Fibroblast of peridontal ligament (primary cell): ENCODE measurements around the gene SART1.
A peak's percentile ranks its signal among the peaks of the same experiment; 100 is the strongest.
"Not testable (repeated sequence)": the region's sequence is repeated elsewhere in the genome, so short reads cannot be mapped to it uniquely, and the experiment has no call there.

Experiments
- DNase-seq: peaks from one replicate; pipeline ENCODE4 v3.0.0-alpha.2; 2010; ENCODE audit errors: extremely low read depth

The SART1 gene

DNA sequence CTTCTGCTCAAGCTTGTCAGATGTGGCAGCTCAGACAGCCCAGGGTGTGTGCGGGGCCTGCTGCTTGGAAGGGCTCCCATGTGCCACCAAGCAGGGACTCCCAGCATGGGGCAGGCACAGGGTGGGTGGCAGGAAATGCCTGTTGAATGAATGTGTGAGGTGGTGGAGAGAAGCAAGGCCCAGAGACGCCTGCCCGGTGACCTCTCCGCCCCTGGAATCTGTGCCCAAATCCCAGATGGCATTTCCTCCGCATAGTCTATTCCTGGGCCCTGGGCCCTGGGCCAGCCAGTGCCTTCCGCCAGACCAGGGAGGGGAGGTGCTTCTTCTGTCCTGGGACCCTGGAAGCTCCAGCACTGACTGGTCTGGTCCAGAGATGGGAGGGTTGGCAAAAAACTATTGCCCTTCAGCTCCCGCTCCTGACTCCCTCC lies 53.9 kb downstream of the SART1 start:
- peak; percentile 9 for DNase-seq

GRCh38 chr11:66015936-66016792 lies 54.6 kb downstream of the SART1 start:
- DNase-seq: no peak

GRCh38 chr11:66016793-66017177 lies 55.3 kb downstream of the SART1 start:
- no peak for DNase-seq

DNA sequence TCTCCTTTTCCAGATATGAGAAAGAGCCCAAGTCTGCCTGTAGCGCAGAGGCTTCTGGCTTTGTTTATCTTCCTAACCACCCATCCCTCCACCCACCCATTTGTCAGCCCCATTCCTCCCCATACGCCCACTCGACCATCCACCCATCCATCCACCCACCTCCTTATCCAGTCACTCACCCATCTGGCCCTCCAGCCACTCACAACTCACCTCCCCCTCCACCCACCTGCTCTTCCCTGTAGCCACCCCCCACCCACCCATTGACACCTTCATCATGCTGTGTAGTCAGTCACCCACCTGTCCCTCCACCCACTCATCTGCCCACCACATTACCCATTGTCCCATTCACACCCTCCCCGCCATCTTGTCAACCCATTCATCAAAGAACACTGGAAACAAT lies 55.8 kb downstream of the SART1 start:
- no peak for DNase-seq

DNA sequence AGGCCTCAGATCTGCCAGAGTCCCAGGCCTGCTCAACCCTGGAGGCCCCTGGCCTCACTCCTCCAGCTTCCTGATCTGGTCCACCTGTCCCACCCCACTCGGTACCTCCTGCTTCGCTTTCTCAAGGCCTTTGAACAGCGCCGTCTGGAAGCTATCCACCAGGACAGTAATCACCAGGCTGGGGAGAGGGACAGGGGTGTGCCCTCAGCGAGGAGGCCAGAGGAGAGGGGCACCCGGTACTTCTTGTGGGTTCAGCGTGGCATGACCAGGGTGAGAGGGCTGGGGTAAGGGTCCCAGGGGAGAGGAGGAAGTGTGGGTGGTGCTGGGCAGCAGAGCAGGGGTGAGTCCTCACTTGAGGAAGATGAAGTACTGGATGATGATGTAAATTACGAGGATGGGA lies 58.7 kb downstream of the SART1 start:
- no peak for DNase-seq

DNA sequence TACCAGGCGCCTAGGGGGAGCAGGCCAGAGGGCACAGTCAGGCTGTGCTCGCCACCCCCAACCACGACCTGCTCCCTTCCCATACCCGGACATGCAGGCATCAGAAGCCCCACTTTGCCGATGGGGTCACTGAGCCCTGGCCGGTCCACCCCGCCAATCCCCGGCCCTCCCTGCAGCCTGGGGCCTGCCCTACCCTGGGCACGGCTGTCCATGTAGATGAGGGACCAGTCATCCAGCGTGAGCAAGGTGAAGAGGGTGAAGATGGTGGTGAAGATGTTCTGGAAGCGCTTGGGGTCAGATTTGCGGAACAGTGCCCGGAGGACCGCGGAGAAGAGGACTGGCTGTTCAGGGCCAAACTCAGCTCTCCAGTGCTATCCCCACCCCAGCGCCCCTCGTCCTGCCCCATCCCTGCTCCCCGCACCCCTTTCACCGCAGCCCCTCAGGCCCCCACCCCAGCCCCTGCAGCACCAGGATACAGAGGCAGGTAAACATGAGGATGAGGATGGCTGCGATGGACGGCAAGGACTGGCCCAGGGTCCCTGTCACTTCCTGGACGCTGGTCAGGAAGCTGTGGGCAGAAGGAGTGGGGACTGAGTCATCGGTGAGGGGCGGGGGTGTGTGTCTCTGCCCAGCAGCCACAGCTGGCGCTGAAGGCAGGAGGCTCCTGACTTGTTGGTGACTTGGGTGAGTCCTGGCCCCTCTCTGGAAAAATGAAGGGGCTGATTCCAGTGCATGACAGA lies 59.3 kb downstream of the SART1 start:
- DNase-seq: peak; percentile 52

- DNase-seq: peak; percentile 45
Observed at GRCh38 chr11:66022401-66023185, 61.1 kb downstream of the SART1 start.

- DNase-seq: not testable (repeated sequence)
Observed at GRCh38 chr11:66023186-66023440, 61.6 kb downstream of the SART1 start.

- DNase-seq: no peak
Observed at GRCh38 chr11:66026017-66026529, 64.5 kb downstream of the SART1 start, which contains the start of gene CATSPER1. CATSPER1 (minus strand) TSS chr11:66026479; CDS start chr11:66026379, 100 bp downstream.
